ENCODE measurements around the gene UFC1. TPM values are rescaled to one million over a fixed set of nuclear protein-coding genes. Genes with fewer than 3 reads are reported as not detected.

The UFC1 gene
- total and polyA plus RNA-seq, 2 donors (not counting 3 experiments of a cell fraction or from before 2014, with no cell fraction given): 102 to 149 TPM

- Histone ChIP-seq H2AFZ (ENCODE audit: low read depth, low read length) (no peak overlapping the region), H3K36me3 (ENCODE audit: control insufficient read depth in 2 of 2, extremely low read depth in 1 of 2, insufficient read depth in 2 of 2, low read length in 2 of 2) (peaks cover 9 to 10% of the 10 kb centered on the region in 2 experiments), H3K79me2 (ENCODE audit: control insufficient read depth, insufficient read depth, low read length) (peaks cover 75% of the 10 kb centered on the region), H3K4me2 (ENCODE audit: insufficient read depth, low read length) (peak overlapping the region; percentile 80), H3K9me1 (replicated peaks; ENCODE audit: control insufficient read depth, extremely low read depth, insufficient read depth, low read length) (no peaks in the 10 kb centered on the region), H3K4me3 (replicated peaks in 1 of 3; ENCODE audit: insufficient read depth in 1 of 3, low read depth in 1 of 3, low read length in 3 of 3) (peak overlapping the region in 1 of 3 experiments; percentile 90), H3K4me1 (ENCODE audit: control insufficient read depth, extremely low read depth, insufficient read depth, low read length) (peaks cover 26% of the 10 kb centered on the region), H3K27ac (ENCODE audit: insufficient read depth, low read depth, low read length) (no peak overlapping the region), H3K9me3 (replicated peaks; ENCODE audit: control insufficient read depth, insufficient read depth, low read length) (no peaks in the 10 kb centered on the region), H3K27me3 (ENCODE audit: control insufficient read depth in 2 of 2, insufficient read depth in 2 of 2, low read length in 2 of 2) (no peaks in the 10 kb centered on the region), H4K20me1 (replicated peaks; ENCODE audit: control insufficient read depth, extremely low read depth, insufficient read depth, low read length) (no peaks in the 10 kb centered on the region), H3K9ac (replicated peaks; ENCODE audit: extremely low read depth, insufficient read depth, low read length) (no peak overlapping the region)
- DNase-seq (ENCODE audit: low read depth, low spot score) (peak; percentile 71), FAIRE-seq (peak; percentile 40)
- ChIA-PET POLR2A (no interaction called here), CTCF (interaction anchor here (2.1 kb wide), 1 partner anchor 13 kb away, joined by 5 read pairs; the partner anchor contains the start of genes NIT1 and PFDN2)
- intact Hi-C loops (cut with micrococcal nuclease) (no loop called here), dilution Hi-C loops (cut with MboI; ENCODE audit: extremely low pct_ligation_motif_present, low sequenced_read_pairs) (no loop called here)
- TF ChIP-seq, protein P1, sequence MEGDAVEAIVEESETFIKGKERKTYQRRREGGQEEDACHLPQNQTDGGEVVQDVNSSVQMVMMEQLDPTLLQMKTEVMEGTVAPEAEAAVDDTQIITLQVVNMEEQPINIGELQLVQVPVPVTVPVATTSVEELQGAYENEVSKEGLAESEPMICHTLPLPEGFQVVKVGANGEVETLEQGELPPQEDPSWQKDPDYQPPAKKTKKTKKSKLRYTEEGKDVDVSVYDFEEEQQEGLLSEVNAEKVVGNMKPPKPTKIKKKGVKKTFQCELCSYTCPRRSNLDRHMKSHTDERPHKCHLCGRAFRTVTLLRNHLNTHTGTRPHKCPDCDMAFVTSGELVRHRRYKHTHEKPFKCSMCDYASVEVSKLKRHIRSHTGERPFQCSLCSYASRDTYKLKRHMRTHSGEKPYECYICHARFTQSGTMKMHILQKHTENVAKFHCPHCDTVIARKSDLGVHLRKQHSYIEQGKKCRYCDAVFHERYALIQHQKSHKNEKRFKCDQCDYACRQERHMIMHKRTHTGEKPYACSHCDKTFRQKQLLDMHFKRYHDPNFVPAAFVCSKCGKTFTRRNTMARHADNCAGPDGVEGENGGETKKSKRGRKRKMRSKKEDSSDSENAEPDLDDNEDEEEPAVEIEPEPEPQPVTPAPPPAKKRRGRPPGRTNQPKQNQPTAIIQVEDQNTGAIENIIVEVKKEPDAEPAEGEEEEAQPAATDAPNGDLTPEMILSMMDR (IDR thresholded peaks at IDR 0.05; ENCODE audit: extremely low read depth in 1 of 2, insufficient read depth in 1 of 2, low read depth in 1 of 2, low read length in 2 of 2): no peak
- TF ChIP-seq POLR2AphosphoS5 (IDR thresholded peaks at IDR 0.05; ENCODE audit: insufficient read depth, low read depth, low read length) (no peak), JUN (IDR thresholded peaks at IDR 0.05; ENCODE audit: borderline replicate concordance, insufficient read depth, insufficient read length, low read depth) (no peak), MAX (IDR thresholded peaks at IDR 0.05; ENCODE audit: insufficient read depth, insufficient read length) (no peak), EZH2 (IDR thresholded peaks at IDR 0.05; ENCODE audit: borderline replicate concordance, low read depth, low read length, severe bottlenecking) (no peak), GATA2 (IDR thresholded peaks at IDR 0.05; ENCODE audit: insufficient read depth, insufficient read length, low read depth, low read length) (no peak), POLR2A (IDR thresholded peaks at IDR 0.05; ENCODE audit: low read depth, low read length) (no peak), MYC (IDR thresholded peaks at IDR 0.05; ENCODE audit: low read depth, low read length) (no peak), FOS (IDR thresholded peaks at IDR 0.05; ENCODE audit: borderline replicate concordance, insufficient read depth, low read length) (no peak)
- no TSS peak for BruUV-seq (replicated peaks)
Observed at GRCh38 chr1:161130266-161130665, 23.5 kb upstream of the UFC1 start.

Measured in endothelial cell of umbilical vein (primary cell).